Astrocyte of the spinal cord (primary cell): ENCODE results near the gene GRIN1.

Source experiments
- DNase-seq: peaks from one replicate; pipeline ENCODE4 v3.0.0; 2011; ENCODE audit warnings: low read depth, low spot score
- H3K4me3 ChIP-seq: 2 replicates; pipeline ENCODE4 v1.5.1; 2011; ENCODE audit warnings: low read depth, mild to moderate bottlenecking, low read length, moderate library complexity
- CTCF ChIP-seq: IDR thresholded peaks from 2 replicates; pipeline ENCODE4 v1.5.1; 2012; ENCODE audit warnings: low read depth, mild to moderate bottlenecking, low read length, inconsistent platforms
- in situ Hi-C: cut with HindIII; loops from 2 replicates; pipeline ENCODE4 v1.10.0; 2017; ENCODE audit warnings: low sequenced_read_pairs

Gene GRIN1

DNA sequence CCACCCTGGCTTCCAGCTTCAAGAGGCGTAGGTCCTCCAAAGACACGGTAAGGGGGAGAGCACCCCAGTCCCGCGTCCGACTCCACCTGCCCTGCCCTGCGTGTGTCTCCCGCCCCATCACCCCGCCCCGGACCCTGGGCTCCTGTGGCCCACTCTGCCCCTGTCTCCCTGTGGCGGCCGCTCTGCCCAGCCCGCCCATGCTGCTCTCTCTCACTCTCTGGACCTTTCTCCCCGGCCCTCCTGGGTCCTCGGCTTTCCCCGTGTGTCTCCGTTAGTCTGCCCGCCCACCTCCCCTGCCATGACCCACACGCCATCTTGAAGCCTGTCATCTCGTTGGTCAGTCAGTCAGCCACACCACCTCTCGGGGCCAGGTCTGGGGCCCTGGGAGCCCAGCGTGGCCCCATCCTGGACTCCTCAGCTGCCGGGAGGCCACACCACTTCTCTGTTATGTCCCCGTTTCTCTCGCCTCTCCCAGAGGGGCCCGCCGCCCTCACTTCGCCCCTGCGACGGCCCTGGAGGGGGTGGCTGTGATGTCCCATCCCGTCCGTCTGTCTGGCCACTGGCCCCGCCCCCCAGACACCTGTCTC lies 26.4 kb downstream of the GRIN1 start:
- no peak overlapping the region for H3K4me3 ChIP-seq
- DNase-seq, result no peak
- TF ChIP-seq CTCF, result no peak
- in situ Hi-C loops, result no loop called here

DNA sequence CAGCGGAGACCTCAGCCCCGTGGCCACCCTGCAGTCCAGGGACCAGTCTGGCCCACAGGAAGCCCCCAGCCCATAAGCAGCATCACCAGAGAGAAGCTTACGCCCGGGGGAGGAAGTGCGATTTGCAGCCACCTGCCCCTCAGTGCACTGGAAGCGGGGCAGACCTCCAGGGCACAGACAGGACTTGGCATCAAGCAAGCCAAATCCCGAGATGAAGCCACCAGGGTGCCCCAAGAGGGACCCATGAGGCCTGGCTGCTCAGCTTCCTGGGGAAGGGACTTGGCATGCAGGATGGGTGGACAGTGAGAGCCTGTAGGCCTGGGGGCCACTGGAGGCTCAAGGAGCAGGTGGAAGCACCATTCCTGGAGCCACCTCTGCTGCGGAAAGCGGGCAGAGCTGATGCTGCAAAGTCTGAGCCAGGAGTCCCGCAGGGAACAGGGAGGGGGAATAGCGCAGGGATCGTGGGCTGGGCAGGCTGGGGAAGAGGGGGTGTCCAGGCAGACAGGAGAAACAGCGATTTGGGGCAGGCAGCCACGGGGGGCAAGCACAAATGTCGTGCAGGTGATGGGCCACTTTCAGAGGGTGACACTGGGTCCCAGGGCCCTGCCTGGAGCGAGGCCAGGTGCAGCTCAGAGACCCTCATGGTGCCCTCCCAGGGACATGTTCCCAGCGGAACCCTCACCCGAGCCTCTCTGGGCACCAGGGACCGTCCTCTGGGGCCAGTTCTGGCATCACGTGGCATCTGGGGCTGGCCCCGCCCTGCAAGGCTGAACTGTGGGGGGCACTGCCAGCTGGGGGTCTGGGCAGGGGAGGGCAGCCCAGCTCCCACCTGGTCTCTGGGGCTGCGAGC lies 27.7 kb downstream of the GRIN1 start:
- TF ChIP-seq CTCF, result no peak
- no peak overlapping the region for H3K4me3 ChIP-seq
- in situ Hi-C loops, result no loop called here
- DNase-seq, result no peak

GRCh38 chr9:137167277-137167746 lies 28.4 kb downstream of the GRIN1 start:
- no peak overlapping the region for H3K4me3 ChIP-seq
- TF ChIP-seq CTCF, result no peak
- in situ Hi-C loops, result no loop called here
- no peak for DNase-seq

DNA sequence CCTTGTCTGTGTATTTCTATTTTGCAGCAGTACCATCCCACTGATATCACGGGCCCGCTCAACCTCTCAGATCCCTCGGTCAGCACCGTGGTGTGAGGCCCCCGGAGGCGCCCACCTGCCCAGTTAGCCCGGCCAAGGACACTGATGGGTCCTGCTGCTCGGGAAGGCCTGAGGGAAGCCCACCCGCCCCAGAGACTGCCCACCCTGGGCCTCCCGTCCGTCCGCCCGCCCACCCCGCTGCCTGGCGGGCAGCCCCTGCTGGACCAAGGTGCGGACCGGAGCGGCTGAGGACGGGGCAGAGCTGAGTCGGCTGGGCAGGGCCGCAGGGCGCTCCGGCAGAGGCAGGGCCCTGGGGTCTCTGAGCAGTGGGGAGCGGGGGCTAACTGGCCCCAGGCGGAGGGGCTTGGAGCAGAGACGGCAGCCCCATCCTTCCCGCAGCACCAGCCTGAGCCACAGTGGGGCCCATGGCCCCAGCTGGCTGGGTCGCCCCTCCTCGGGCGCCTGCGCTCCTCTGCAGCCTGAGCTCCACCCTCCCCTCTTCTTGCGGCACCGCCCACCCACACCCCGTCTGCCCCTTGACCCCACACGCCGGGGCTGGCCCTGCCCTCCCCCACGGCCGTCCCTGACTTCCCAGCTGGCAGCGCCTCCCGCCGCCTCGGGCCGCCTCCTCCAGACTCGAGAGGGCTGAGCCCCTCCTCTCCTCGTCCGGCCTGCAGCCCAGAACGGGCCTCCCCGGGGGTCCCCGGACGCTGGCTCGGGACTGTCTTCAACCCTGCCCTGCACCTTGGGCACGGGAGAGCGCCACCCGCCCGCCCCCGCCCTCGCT lies 29.0 kb downstream of the GRIN1 start:
- TF ChIP-seq CTCF, result no peak
- in situ Hi-C loops, result no loop called here
- no peak for DNase-seq
- H3K4me3 ChIP-seq, result no peak overlapping the region

DNA sequence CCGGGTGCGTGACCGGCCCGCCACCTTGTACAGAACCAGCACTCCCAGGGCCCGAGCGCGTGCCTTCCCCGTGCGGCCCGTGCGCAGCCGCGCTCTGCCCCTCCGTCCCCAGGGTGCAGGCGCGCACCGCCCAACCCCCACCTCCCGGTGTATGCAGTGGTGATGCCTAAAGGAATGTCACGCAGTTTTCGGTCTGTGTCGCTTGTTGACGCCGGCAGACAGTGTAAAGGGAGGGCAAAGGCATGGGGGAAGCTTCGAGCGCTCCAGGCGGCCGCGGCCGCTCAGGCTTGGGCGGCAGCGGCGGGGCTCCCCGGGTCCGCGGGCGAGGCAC lies 29.6 kb downstream of the GRIN1 start:
- H3K4me3 ChIP-seq, result no peak overlapping the region
- no peak for TF ChIP-seq CTCF
- in situ Hi-C loops, result no loop called here
- DNase-seq, result no peak
